GM12872 (cell line): ENCODE results near the gene PPP1R13L.

Experiments
- CTCF ChIP-seq: IDR thresholded peaks from 3 replicates; pipeline ENCODE4 v1.5.1; 2011; ENCODE audit warnings: low read depth, mild to moderate bottlenecking, low read length, moderate library complexity; ENCODE audit not compliant: insufficient read depth

Gene PPP1R13L

GRCh38 chr19:45401815-45402214, 3.1 kb downstream of the PPP1R13L start:
- TF ChIP-seq CTCF = no peak

GRCh38 chr19:45400192-45400591, 4.7 kb downstream of the PPP1R13L start:
- TF ChIP-seq CTCF = no peak

GRCh38 chr19:45395821-45396617, 8.8 kb downstream of the PPP1R13L start:
- TF ChIP-seq CTCF = no peak

GRCh38 chr19:45391871-45392665, 12.8 kb downstream of the PPP1R13L start:
- TF ChIP-seq CTCF = no peak

- no peak for TF ChIP-seq CTCF
Observed at GRCh38 chr19:45391346-45391745, 13.5 kb downstream of the PPP1R13L start.

GRCh38 chr19:45385392-45386221, 19.3 kb downstream of the PPP1R13L start:
- TF ChIP-seq CTCF = no peak

- TF ChIP-seq CTCF = no peak
Observed at GRCh38 chr19:45382426-45382825, 22.4 kb downstream of the PPP1R13L start.
